ENCODE data around the gene HRAS.

HRAS gene

GRCh38 chr11:506995-507726 lies 28.2 kb downstream of the HRAS start, which contains the start of gene RNH1:
Gene RNH1 (minus strand): TSS chr11:507242. CDS start chr11:502162, 5,080 bp downstream.
- peak; percentile 99 to 100 (median 100) for DNase-seq

GRCh38 chr11:506238-506994 lies 29.0 kb downstream of the HRAS start:
- peak; percentile 94 to 96 (median 94) for DNase-seq

- DNase-seq: no peak
Measured at GRCh38 chr11:504994-505344, 30.4 kb downstream of the HRAS start.

- peak in 1 of 4 experiments; percentile 8 for DNase-seq
Measured at GRCh38 chr11:504053-504993, 31.1 kb downstream of the HRAS start.

- no peak for DNase-seq
Measured at GRCh38 chr11:503179-503981, 32.0 kb downstream of the HRAS start.

GRCh38 chr11:502288-503178 lies 32.8 kb downstream of the HRAS start:
- DNase-seq: no peak

- DNase-seq: no peak
Measured at GRCh38 chr11:501683-502287, 33.6 kb downstream of the HRAS start.

- no peak for DNase-seq
Measured at GRCh38 chr11:501001-501682, 34.2 kb downstream of the HRAS start.

GRCh38 chr11:499201-500076 lies 35.9 kb downstream of the HRAS start:
- DNase-seq: no peak

GRCh38 chr11:498297-499181 lies 36.8 kb downstream of the HRAS start:
- no peak for DNase-seq

GRCh38 chr11:497565-498296 lies 37.6 kb downstream of the HRAS start:
- no peak for DNase-seq

- no peak for DNase-seq
Measured at GRCh38 chr11:496834-497564, 38.4 kb downstream of the HRAS start.

GRCh38 chr11:495537-495931 lies 39.8 kb downstream of the HRAS start:
- DNase-seq: no peak

- no peak for DNase-seq
Measured at GRCh38 chr11:494761-495536, 40.4 kb downstream of the HRAS start.

GRCh38 chr11:492427-493226 lies 42.7 kb downstream of the HRAS start:
- DNase-seq: no peak

All from activated naive CD4-positive, alpha-beta T cell (primary cell).